Measurements from ENCODE around the gene ARHGAP29.

Gene ARHGAP29

GRCh38 chr1:94215955-94216354 lies 21.4 kb downstream of the ARHGAP29 start:
- TF ChIP-seq CTCF (conservative IDR thresholded peaks at IDR 0.05): no peak

GRCh38 chr1:94209982-94210381 lies 27.4 kb downstream of the ARHGAP29 start:
- no peak overlapping the region for H3K27ac ChIP-seq
- no peak for TF ChIP-seq CTCF (conservative IDR thresholded peaks at IDR 0.05)

More at GRCh38 chr1:94215955-94216354, 21.4 kb downstream of the ARHGAP29 start:
- no peak overlapping the region for H3K27ac ChIP-seq

GRCh38 chr1:94209425-94209824 lies 28.0 kb downstream of the ARHGAP29 start:
- no peak overlapping the region for H3K27ac ChIP-seq
- TF ChIP-seq CTCF (conservative IDR thresholded peaks at IDR 0.05): no peak

- TF ChIP-seq CTCF (conservative IDR thresholded peaks at IDR 0.05): no peak
- H3K27ac ChIP-seq: no peak overlapping the region
These were observed 29.7 kb downstream of the ARHGAP29 start for GRCh38 chr1:94207695-94208094.

GRCh38 chr1:94205639-94206038 lies 31.7 kb downstream of the ARHGAP29 start:
- no peak for TF ChIP-seq CTCF (conservative IDR thresholded peaks at IDR 0.05)
- no peak overlapping the region for H3K27ac ChIP-seq

GRCh38 chr1:94202241-94202640 lies 35.1 kb downstream of the ARHGAP29 start:
- no peak overlapping the region for H3K27ac ChIP-seq
- TF ChIP-seq CTCF (conservative IDR thresholded peaks at IDR 0.05): no peak

GRCh38 chr1:94199398-94199797 lies 38.0 kb downstream of the ARHGAP29 start:
- no peak overlapping the region for H3K27ac ChIP-seq
- no peak for TF ChIP-seq CTCF (conservative IDR thresholded peaks at IDR 0.05)

Measured in VCaP (cell line).